Brain (organoid and tissue), 1 donor: ENCODE results near the gene ETNPPL. TPM values are rescaled to one million over a fixed set of nuclear protein-coding genes. Genes with fewer than 3 reads are reported as not detected.

Source experiments
- polyA plus RNA-seq: library from polyadenylated mRNA; stranded (reverse); fragments of 350-450 nt; fragmentation: Illumina TruSeq; extraction: RNeasy Lipid Tissue Mini Kit (QIAGEN cat#74804); gene quantifications from one replicate; pipeline ENCODE4 v1.2.3, GENCODE V29; 2015; ENCODE audit warnings: low read depth, low replicate concordance; ENCODE audit not compliant: insufficient read depth

ETNPPL gene
- polyA plus RNA-seq, 1 donor from 2014 or later, result 23.0 TPM

Other genes starting within 250 kb of the ETNPPL start
- 1,197 TPM for gene RPL34, start 142.5 kb downstream of the ETNPPL start, polyA plus RNA-seq
- 21.8 TPM for gene OSTC, start 112.5 kb downstream of the ETNPPL start, polyA plus RNA-seq